ENCODE measurements around the gene EYA4. TPM values are rescaled to one million over a fixed set of nuclear protein-coding genes. Genes with fewer than 3 reads are reported as not detected.

EYA4 gene
- total and polyA plus RNA-seq, 8 donors, result 0.03 to 16.3 (median 0.87) TPM; not detected in 1

DNA sequence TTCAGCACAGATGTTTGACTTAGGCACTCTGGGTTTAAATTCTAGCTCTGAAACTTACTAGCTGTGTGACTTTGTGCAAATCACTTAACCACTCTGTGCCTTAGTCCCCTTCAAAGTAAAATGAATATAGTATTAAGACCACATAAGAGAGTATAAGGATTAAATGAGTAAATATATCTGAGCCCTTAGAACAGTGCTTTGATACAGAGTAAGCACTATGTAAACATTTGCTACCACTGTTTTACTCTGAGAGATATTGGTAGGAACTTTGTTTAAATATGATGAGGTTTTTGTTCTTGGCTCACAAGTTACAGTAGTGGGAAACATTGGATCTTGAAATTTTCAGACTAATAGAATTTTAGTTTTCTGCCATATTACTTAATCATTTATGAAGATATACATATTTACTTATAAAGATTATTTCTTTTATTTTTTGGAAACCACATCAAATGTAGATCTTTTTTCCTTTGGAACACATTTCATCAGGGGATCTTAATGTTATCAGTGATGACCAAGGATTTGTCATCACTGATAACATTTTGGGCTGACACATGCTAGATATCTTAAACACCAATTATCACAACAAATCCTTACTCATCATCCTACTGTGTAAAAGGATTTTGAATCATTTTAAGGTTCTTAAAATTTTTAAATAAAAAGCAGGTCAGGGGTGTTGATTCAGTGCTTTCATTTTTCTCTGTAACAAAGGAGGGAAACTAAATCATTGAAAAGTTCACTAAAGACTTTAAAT is 226.2 kb downstream of the EYA4 start:
- H3K9me3 ChIP-seq, result no peaks in the 10 kb centered on the region
- no peak overlapping the region for H3K4me3 ChIP-seq
- H3K4me1 ChIP-seq, result no peaks in the 10 kb centered on the region
- intact Hi-C loops (cut with DNase I; ENCODE audit: low total_unique reads), result no loop called here
- H3K27ac ChIP-seq, result no peak overlapping the region
- TF ChIP-seq POLR2AphosphoS5 (IDR thresholded peaks at IDR 0.05), result no peak
- TF ChIP-seq, protein P1, sequence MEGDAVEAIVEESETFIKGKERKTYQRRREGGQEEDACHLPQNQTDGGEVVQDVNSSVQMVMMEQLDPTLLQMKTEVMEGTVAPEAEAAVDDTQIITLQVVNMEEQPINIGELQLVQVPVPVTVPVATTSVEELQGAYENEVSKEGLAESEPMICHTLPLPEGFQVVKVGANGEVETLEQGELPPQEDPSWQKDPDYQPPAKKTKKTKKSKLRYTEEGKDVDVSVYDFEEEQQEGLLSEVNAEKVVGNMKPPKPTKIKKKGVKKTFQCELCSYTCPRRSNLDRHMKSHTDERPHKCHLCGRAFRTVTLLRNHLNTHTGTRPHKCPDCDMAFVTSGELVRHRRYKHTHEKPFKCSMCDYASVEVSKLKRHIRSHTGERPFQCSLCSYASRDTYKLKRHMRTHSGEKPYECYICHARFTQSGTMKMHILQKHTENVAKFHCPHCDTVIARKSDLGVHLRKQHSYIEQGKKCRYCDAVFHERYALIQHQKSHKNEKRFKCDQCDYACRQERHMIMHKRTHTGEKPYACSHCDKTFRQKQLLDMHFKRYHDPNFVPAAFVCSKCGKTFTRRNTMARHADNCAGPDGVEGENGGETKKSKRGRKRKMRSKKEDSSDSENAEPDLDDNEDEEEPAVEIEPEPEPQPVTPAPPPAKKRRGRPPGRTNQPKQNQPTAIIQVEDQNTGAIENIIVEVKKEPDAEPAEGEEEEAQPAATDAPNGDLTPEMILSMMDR (IDR thresholded peaks at IDR 0.05), result no peak
- TF ChIP-seq POLR2A (IDR thresholded peaks at IDR 0.05), result no peak
- no peak for TF ChIP-seq EP300 (IDR thresholded peaks at IDR 0.05)
- no peak for DNase-seq
- H3K36me3 ChIP-seq, result no peaks in the 10 kb centered on the region
- no peaks in the 10 kb centered on the region for H3K27me3 ChIP-seq

DNA sequence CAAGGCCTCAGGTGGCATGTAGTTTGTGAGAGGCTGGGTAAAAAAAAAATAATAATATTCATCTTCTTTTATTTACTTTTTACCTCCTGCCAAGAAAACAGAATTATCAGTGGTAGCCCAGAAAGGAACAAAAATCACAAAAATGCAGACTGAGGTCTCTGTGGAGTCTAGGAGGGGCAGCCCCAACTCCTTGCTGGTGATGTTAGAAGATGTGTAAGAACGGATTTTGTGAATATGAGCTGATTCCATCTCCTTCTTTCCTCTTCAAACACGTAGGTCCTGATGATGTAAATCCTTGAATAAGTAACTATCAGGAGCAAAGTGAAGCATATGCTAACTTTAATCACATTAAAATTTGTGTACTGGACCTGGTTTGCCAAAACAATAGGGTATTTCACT is 226.8 kb downstream of the EYA4 start:
- Histone ChIP-seq H3K4me1 (no peaks in the 10 kb centered on the region), H3K27ac (no peak overlapping the region), H3K27me3 (no peaks in the 10 kb centered on the region), H3K36me3 (no peaks in the 10 kb centered on the region), H3K4me3 (no peak overlapping the region), H3K9me3 (no peaks in the 10 kb centered on the region)
- TF ChIP-seq EP300 (IDR thresholded peaks at IDR 0.05), result no peak
- no peak for TF ChIP-seq POLR2AphosphoS5 (IDR thresholded peaks at IDR 0.05)
- TF ChIP-seq, protein P1 (IDR thresholded peaks at IDR 0.05), result no peak
- no peak for TF ChIP-seq POLR2A (IDR thresholded peaks at IDR 0.05)
- DNase-seq, result no peak
- WGBS, 5 donors, result 58 to 79% (median 69%) methylated on average over 2 of the region's 2 CpGs
- intact Hi-C loops (cut with DNase I; ENCODE audit: low total_unique reads), result no loop called here

GRCh38 chr6:133468591-133468990 is 227.4 kb downstream of the EYA4 start:
- no peak for DNase-seq
- intact Hi-C loops (cut with DNase I; ENCODE audit: low total_unique reads), result no loop called here
- WGBS, 5 donors, result 83 to 91% (median 88%) methylated on average over 8 of the region's 8 CpGs
- no peak overlapping the region for H3K4me3 ChIP-seq
- H3K27ac ChIP-seq, result no peak overlapping the region
- TF ChIP-seq, protein P1 (IDR thresholded peaks at IDR 0.05), result no peak
- TF ChIP-seq POLR2A (IDR thresholded peaks at IDR 0.05) (no peak), POLR2AphosphoS5 (IDR thresholded peaks at IDR 0.05) (no peak), EP300 (IDR thresholded peaks at IDR 0.05) (no peak)
- no peaks in the 10 kb centered on the region for H3K4me1 ChIP-seq
- H3K27me3 ChIP-seq, result no peaks in the 10 kb centered on the region
- H3K9me3 ChIP-seq, result no peaks in the 10 kb centered on the region
- no peaks in the 10 kb centered on the region for H3K36me3 ChIP-seq

GRCh38 chr6:133474516-133474915 is 233.4 kb downstream of the EYA4 start:
- DNase-seq, result no peak
- no peaks in the 10 kb centered on the region for H3K36me3 ChIP-seq
- no peaks in the 10 kb centered on the region for H3K27me3 ChIP-seq
- H3K4me1 ChIP-seq, result no peaks in the 10 kb centered on the region
- H3K27ac ChIP-seq, result no peak overlapping the region
- TF ChIP-seq, protein P1 (IDR thresholded peaks at IDR 0.05), result no peak
- no peak for TF ChIP-seq POLR2AphosphoS5 (IDR thresholded peaks at IDR 0.05)
- no peak for TF ChIP-seq POLR2A (IDR thresholded peaks at IDR 0.05)
- TF ChIP-seq EP300 (IDR thresholded peaks at IDR 0.05), result no peak
- H3K9me3 ChIP-seq, result no peaks in the 10 kb centered on the region
- no peak overlapping the region for H3K4me3 ChIP-seq
- intact Hi-C loops (cut with DNase I; ENCODE audit: low total_unique reads), result no loop called here
- WGBS, 5 donors, result 52 to 70% (median 56%) methylated on average over 2 of the region's 2 CpGs
